GM19239 (cell line): ENCODE measurements around the gene VIL1.

Experiments used
- DNase-seq: peaks from one replicate; pipeline ENCODE4 v3.0.0; 2011; ENCODE audit warnings: low spot score; ENCODE audit not compliant: insufficient read length
- FAIRE-seq: peaks from 2 replicates; lab custom pipeline; 2011; peaks lifted over from hg19 to GRCh38; lab: Jason Lieb, UNC

The VIL1 gene

DNA sequence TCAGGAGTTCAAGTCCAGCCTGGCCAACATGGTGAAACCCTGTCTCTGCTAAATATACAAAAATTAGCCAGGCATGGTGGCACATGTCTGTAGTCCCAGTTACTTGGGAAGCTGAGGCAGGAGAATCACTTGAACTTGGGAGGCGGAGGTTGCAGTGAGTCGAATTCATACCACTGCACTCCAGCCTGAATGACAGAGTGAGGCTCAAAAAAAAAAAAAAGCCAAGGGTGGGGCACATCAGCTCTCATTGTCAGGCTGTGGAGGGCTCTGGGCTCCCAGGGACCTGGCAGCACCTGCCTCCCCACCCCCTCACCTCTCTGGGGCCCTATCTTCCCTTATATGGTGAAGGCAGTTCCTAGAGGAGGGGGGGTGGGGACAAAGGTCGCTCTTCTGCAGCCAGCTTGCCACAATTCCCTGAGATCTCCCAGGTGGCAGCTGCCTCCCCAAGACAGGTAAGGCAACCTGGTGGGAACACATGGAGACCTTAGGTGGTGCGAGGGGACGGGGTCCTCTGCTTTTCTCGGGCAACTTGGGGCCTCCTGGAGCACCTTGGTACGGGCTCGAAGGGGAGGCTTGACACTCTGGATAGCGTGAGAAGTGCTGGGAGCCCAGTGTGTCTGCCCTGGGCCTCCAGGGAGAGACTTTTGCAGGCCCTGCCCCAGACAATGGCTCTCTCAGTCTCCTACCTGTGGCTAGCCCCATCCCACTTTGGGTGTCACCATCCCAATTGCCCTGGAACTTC, at the start of gene VIL1:
Gene VIL1 (plus strand): TSS at position 407 of the 742 bp plus-strand sequence. CDS start 4,656 bp downstream, outside the sequence.
- DNase-seq (no peak), FAIRE-seq (no peak)

GRCh38 chr2:218369330-218369729, 49.6 kb upstream of the VIL1 start:
- DNase-seq (no peak), FAIRE-seq (no peak)

GRCh38 chr2:218370410-218371063, 48.4 kb upstream of the VIL1 start:
- DNase-seq: no peak
- FAIRE-seq: no peak

- FAIRE-seq (no peak), DNase-seq (no peak)
Measured at GRCh38 chr2:218371983-218372350, 47.0 kb upstream of the VIL1 start.

DNA sequence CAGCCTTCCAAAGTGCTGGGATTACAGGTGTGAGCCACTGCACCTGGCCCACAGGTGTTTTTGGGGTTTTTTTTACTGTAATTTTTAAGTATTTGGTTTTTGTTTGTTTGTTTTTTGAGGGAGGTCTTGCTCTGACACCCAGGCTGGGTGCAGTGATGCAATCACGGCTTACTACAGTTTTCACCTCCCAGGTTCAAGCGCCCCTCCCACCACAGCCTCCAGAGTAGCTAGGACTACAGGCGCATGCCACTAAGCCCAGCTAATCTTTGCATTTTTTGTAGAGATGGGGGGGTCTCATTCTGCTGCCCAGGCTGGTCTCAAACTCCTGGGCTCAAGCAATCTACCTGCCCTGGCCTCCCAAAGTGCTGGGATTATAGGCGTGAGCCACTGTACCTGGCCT, 44.1 kb upstream of the VIL1 start:
- FAIRE-seq (no peak), DNase-seq (no peak)

DNA sequence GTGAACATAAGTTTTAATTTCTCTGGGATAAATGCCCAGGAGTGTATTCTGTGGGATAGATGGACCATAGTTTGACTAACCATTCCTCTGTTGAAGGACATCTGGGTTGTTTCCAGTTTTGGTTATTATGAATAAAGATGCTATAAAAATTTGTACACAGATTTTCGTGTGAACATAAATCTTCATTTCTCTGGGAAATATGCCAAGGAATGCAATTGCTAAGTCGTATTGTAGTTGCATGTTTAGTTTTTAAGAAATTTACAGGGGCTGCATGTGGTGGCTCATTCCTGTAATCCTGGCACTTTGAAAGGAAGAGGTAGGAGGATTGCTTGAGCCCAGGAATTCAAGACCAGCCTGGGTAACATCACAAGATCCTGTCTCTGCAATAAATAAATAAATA, 43.7 kb upstream of the VIL1 start:
- FAIRE-seq (no peak), DNase-seq (no peak)

- FAIRE-seq: no peak
- DNase-seq: no peak
Measured at GRCh38 chr2:218378053-218378452, 40.9 kb upstream of the VIL1 start.

DNA sequence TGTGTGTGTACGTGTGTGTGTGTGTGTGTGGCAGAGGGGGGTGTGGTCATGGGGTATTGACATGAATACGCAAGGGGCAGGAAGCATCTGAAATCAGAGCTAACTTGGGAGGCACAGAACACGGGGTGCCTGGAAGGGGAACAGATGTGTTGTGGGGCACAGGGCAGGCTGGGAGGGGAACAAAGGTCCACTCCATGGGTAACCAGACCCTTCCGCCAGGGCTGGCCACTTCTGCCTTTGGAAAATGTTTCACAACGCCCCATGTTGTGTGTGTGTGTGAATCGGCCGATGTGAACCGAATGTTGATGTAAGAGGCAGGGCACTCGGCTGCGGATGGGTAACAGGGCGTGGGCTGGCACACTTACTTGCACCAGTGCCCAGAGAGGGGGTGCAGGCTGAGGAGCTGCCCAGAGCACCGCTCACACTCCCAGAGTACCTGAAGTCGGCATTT, 37.0 kb upstream of the VIL1 start, which contains the start of gene SLC11A1:
Gene SLC11A1 (plus strand): TSS at position 358 of the 451 bp plus-strand sequence. CDS start 96 bp downstream, outside the sequence.
- DNase-seq (no peak), FAIRE-seq (no peak)

- no peak for DNase-seq
- no peak for FAIRE-seq
Measured at GRCh38 chr2:218382785-218383184, 36.1 kb upstream of the VIL1 start.

DNA sequence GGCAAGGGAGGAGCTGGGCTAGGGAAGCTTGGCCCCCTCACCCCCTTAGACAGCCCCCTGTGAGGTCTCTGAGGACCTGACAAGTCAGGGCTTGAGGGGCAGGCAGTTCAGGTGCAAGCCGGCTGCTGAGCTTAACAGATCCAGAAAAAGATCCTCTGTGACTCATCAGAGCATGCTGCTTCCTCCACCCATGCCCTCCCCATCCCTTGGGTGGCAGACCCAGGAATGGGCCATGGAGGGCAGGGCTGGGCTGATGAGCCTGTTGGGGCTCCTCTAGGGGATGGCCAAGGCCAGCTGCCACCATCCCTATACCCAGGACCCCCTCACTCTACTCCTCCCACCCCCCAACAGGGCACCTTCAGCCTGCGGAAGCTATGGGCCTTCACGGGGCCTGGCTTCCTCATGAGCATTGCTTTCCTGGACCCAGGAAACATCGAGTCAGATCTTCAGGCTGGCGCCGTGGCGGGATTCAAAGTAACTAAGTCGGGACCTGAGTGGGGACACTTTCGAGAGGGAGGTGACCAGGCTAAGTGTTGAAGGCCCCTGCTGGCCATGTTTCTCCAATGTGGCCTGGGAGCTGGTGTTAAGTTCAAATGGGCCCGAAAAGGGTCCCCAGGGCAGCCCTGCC, 34.9 kb upstream of the VIL1 start:
- DNase-seq: no peak
- FAIRE-seq: no peak

DNA sequence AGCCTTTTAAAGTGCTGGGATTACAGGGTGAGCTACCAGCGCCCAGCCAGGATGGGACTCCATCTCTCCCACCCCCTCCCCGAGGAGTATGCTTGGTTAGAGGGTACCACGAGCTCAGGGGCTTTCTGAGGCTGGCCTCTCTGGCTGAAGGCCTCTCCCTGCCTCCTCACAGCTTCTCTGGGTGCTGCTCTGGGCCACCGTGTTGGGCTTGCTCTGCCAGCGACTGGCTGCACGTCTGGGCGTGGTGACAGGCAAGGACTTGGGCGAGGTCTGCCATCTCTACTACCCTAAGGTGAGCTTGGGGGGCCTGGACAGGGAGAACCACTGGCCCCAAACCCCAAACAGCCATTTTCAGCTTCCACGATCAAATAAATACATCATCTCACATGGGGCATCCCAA, 33.9 kb upstream of the VIL1 start:
- no peak for DNase-seq
- FAIRE-seq: no peak

DNA sequence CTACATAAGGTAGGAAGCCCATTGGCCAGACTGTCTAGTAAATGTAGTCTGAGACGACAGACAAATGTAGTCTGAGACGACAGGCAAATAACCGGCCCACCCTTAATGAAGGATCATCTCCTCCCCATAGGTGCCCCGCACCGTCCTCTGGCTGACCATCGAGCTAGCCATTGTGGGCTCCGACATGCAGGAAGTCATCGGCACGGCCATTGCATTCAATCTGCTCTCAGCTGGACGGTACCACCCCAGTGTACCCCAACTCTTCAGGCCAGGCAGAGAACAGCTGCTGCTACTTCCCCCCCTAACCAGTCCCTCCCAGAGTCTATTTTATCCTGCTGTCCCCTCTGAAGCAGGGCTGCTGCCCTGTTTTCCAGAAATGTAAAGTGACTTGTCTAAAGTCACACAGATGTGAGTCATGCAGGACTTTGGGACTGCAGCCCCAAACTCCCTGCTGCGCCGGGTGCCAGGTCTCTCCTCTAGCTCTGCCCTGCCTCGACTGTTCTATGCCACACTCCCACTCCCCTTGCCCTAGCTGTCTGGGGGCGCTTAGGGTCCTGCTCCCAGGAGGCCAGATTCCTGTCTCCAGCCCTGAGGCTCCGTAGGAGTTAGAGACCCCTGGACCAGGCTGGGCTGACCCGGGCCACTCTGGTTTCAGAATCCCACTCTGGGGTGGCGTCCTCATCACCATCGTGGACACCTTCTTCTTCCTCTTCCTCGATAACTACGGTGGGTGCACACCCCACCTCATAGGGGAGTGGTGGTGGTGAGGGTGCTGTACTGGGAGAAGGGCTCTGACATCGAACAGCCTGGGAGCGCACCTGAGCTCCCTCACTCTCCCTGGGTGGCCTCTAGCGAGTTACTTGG, 32.2 kb upstream of the VIL1 start:
- no peak for DNase-seq
- no peak for FAIRE-seq

DNA sequence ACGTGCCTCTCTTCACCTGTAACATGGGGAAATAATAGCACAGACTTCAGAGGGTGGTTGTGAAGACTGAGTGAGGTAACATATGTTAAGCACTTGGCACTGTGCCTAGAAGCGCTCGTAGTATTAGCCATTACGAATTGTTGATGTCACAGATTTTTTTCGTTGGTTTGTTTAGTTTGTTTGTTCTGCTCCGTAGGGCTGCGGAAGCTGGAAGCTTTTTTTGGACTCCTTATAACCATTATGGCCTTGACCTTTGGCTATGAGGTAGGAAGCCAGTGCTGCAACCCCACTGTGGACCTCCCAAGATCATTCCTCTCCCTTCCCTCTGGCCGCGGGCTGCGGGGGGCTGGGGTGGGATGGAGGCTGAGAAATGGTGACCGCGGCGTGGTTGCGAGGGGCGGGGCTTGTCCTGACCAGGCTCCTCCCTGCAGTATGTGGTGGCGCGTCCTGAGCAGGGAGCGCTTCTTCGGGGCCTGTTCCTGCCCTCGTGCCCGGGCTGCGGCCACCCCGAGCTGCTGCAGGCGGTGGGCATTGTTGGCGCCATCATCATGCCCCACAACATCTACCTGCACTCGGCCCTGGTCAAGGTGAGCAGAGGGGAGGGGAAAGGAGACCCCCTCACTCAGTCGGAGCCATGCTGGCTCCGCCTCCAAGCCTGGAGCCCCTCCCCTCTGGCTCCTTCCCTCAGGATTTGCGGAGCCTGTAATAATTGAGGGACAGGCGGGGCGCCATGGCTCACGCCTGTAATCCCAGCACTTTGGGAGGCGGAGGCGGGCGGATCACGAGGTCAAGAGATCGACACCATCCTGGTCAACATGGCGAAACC, 31.3 kb upstream of the VIL1 start:
- DNase-seq: no peak
- FAIRE-seq: no peak

DNA sequence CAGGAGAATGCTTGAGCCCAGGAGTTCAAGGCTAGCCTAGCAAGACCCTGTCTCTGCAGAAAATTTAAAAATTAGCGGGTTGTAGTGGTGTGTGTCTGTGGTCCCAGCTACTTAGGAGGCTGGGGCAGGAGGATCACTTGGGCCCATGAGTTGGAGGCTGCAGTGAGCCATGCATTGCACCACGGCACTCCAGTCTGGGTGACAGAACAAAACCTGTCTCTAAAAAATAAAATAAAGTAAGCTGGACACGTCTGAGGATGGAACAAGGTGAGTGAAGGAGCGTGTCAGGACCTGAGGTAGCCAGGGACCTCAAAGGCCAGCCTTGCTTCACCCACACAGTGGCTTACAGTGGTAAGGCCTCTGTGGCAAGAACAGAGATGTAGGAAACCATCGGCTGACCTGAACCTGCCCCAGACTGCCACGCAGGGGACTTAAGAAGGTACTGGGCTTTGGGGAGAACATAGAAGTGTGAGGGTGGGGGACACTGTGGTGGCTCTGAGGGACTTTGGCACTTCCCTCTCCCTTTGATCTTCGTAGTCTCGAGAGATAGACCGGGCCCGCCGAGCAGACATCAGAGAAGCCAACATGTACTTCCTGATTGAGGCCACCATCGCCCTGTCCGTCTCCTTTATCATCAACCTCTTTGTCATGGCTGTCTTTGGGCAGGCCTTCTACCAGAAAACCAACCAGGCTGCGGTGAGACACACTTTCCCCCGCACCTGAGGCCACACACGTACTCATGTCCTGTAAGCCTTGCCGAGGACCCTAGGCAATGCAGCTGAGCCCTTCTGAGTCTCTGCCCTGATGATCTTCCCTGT, 29.4 kb upstream of the VIL1 start:
- DNase-seq: no peak
- no peak for FAIRE-seq

- no peak for DNase-seq
- no peak for FAIRE-seq
Measured at GRCh38 chr2:218391202-218391601, 27.7 kb upstream of the VIL1 start.

- DNase-seq (no peak), FAIRE-seq (no peak)
Measured at GRCh38 chr2:218392459-218392858, 26.5 kb upstream of the VIL1 start.

DNA sequence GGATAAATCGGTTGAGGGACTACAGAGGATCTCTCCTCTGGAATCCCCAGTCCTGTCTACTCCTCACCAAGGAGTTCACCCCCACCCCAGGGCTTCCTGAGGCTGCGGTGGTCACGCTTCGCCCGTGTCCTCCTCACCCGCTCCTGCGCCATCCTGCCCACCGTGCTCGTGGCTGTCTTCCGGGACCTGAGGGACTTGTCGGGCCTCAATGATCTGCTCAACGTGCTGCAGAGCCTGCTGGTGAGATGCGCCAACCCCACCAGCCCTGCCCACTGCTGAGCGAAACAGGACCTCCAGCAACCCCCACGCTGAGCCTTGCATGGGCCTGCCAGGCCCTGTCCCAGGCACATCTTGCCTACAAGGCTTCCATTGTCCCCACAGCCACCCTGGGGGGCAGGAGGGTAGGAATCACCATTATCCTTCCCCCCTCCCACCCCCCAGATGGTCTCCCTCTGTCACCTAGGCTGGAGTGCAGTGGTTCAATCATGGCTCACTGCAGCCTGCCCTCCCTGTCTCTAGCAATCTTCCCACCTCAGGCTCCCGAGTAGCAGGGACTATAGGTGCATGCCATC, 25.9 kb upstream of the VIL1 start:
- FAIRE-seq (no peak), DNase-seq (no peak)

- FAIRE-seq (no peak), DNase-seq (no peak)
Measured at GRCh38 chr2:218393750-218394290, 25.1 kb upstream of the VIL1 start.
